Measurements from ENCODE around the gene FURIN.

GRCh38 chr15:90889736-90890456, 21.5 kb downstream of the FURIN start:
- TF ChIP-seq BHLHE40 (IDR thresholded peaks at IDR 0.05; ENCODE audit: borderline replicate concordance): no peak
- TF ChIP-seq SUZ12 (IDR thresholded peaks at IDR 0.05): no peak
- TF ChIP-seq SP1 (IDR thresholded peaks at IDR 0.05): no peak
